A549 (cell line): ENCODE data around the gene ABCA2.

Experiments
- CTCF ChIP-seq: fragments of >200 bp; sonication (Bioruptor Twin); formaldehyde crosslinking; IDR thresholded peaks from 3 replicates; pipeline ENCODE4 v1.5.1; 2016
- EHMT2 ChIP-seq: fragments of 200-600 bp; sonication (generic); IDR thresholded peaks from 2 replicates; pipeline ENCODE4 v1.6.1; 2016; ENCODE audit warnings: antibody characterized with exemption, low read depth, mild to moderate bottlenecking, moderate library complexity
- EP300 ChIP-seq, 2 experiments: fragments of >200 bp; sonication (Bioruptor Twin); formaldehyde crosslinking; IDR thresholded peaks; 2 replicates in 1 of 2; 3 replicates in 1 of 2; pipeline ENCODE4 v1.6.1; 2016 to 2017
- ESRRA ChIP-seq: fragments of 150-350 bp; IDR thresholded peaks from 2 replicates; pipeline ENCODE4 v1.6.1; 2014; ENCODE audit warnings: mild to moderate bottlenecking, low read length, borderline replicate concordance
- FOSL2 ChIP-seq, 2 experiments: fragments of 450-650 bp in 1 of 2; fragments of >200 bp in 1 of 2; sonication (Bioruptor Twin) in 1 of 2; formaldehyde crosslinking; IDR thresholded peaks; 2 replicates each; pipeline versions ENCODE4 v1.5.0 to v1.6.1; 2016 to 2020; ENCODE audit warnings: mild to moderate bottlenecking in 1 of 2, moderate library complexity in 1 of 2
- HMGXB4 ChIP-seq: fragments of 250-450 bp; sonication (Bioruptor Pico); IDR thresholded peaks from 2 replicates; pipeline ENCODE4 v1.5.0; 2021; ENCODE audit warnings: mild to moderate bottlenecking, moderate library complexity, borderline replicate concordance
- MAFK ChIP-seq: fragments of 450-650 bp; IDR thresholded peaks from 2 replicates; pipeline ENCODE4 v1.6.1; 2014; ENCODE audit not compliant: partially characterized antibody
- MYC ChIP-seq: IDR thresholded peaks from 2 replicates; pipeline ENCODE4 v1.6.1; 2012; ENCODE audit warnings: mild to moderate bottlenecking, inconsistent platforms, low read length, improper control_type of control experiment, borderline replicate concordance
- POLR2A ChIP-seq: IDR thresholded peaks from 2 replicates; pipeline ENCODE4 v1.6.1; 2012; ENCODE audit warnings: mild to moderate bottlenecking, low read length
- RAD21 ChIP-seq, 2 experiments: fragments of >200 bp in 1 of 2; sonication (Bioruptor Twin) in 1 of 2; formaldehyde crosslinking in 1 of 2; IDR thresholded peaks in 1 of 2; conservative IDR thresholded peaks in 1 of 2; 2 replicates in 1 of 2; 3 replicates in 1 of 2; pipeline ENCODE4 v1.6.1; 2012 to 2018; ENCODE audit warnings: inconsistent platforms in 1 of 2
- RCOR1 ChIP-seq: fragments of 150-350 bp; IDR thresholded peaks from 2 replicates; pipeline ENCODE4 v1.6.1; 2014; ENCODE audit warnings: antibody characterized with exemption, low read length, low read depth
- REST ChIP-seq: fragments of 200-600 bp; sonication (generic); IDR thresholded peaks from 2 replicates; pipeline ENCODE4 v1.6.1; 2016; ENCODE audit warnings: antibody characterized with exemption, mild to moderate bottlenecking, moderate library complexity

GRCh38 chr9:137017071-137017470 is 11.0 kb downstream of the ABCA2 start:
- no peak for TF ChIP-seq REST
- no peak for TF ChIP-seq CTCF
- no peak for TF ChIP-seq ESRRA
- TF ChIP-seq RAD21 (conservative IDR thresholded peaks at IDR 0.05 in 1 of 2, IDR thresholded peaks at IDR 0.05 in 1 of 2), result no peak
- no peak for TF ChIP-seq HMGXB4 (CRISPR knock-in tag)
- TF ChIP-seq MAFK, result no peak
- no peak for TF ChIP-seq EHMT2
- no peak for TF ChIP-seq POLR2A
- no peak for TF ChIP-seq RCOR1
- no peak for TF ChIP-seq EP300 (IDR thresholded peaks at IDR 0.05)
- no peak for TF ChIP-seq FOSL2 (IDR thresholded peaks at IDR 0.05)
- TF ChIP-seq FOSL2 (CRISPR knock-in tag; IDR thresholded peaks at IDR 0.05), result no peak
- no peak for TF ChIP-seq MYC
